ENCODE data around the gene ADCYAP1. TPM values are rescaled to one million over a fixed set of nuclear protein-coding genes. Genes with fewer than 3 reads are reported as not detected.

ADCYAP1 gene
- total RNA-seq, 1 experiment from 2014 or later = not detected

GRCh38 chr18:916562-916961 is 11.9 kb downstream of the ADCYAP1 start:
- no peak overlapping the region for H3K4ac ChIP-seq (ENCODE audit: low read depth, low read length)
- peaks cover 82% of the 10 kb centered on the region for H3K27me3 Mint-ChIP-seq (ENCODE audit: low read depth)
- no peak overlapping the region for H3K9ac ChIP-seq (ENCODE audit: extremely low read depth, insufficient read length, low read length)
- no peaks in the 10 kb centered on the region; a peak in 1 of 5 replicates for H3K9me3 Mint-ChIP-seq
- H4K5ac ChIP-seq (ENCODE audit: insufficient read length, low read depth, low read length) = no peak overlapping the region
- no peak overlapping the region for H3K4me2 ChIP-seq (ENCODE audit: insufficient read depth, insufficient read length, low read length)
- no peak overlapping the region for H3K27ac ChIP-seq (ENCODE audit: insufficient read length, low read depth, low read length)
- H3T11ph ChIP-seq (ENCODE audit: low read length) = no peak overlapping the region
- no peak overlapping the region for H2BK20ac ChIP-seq (ENCODE audit: low read depth, low read length, poor library complexity, severe bottlenecking)
- no CpG with 5 or more reads among the region's 1 CpG for WGBS (ENCODE audit: extremely low coverage, insufficient read length, low lambda C conversion rate)
- H3K27me3 ChIP-seq (ENCODE audit: insufficient read depth, low read length) = peaks cover 2% of the 10 kb centered on the region; the same call in 1 of the 2 replicates
- no peak overlapping the region for H2BK120ac ChIP-seq (ENCODE audit: low read depth, low read length, poor library complexity, severe bottlenecking)
- H2AFZ ChIP-seq (ENCODE audit: low read length) = no peak overlapping the region
- H3K23me2 ChIP-seq (ENCODE audit: insufficient read length, low read depth, low read length, poor library complexity, severe bottlenecking) = no peaks in the 10 kb centered on the region
- H3K23ac ChIP-seq (ENCODE audit: insufficient read length, low read depth, low read length) = no peak overlapping the region
- no peak overlapping the region for H4K91ac ChIP-seq (ENCODE audit: insufficient read length, low read depth, low read length)
- no peak overlapping the region for H2BK12ac ChIP-seq (ENCODE audit: insufficient read length, low read depth, low read length)
- TF ChIP-seq CTCF (conservative IDR thresholded peaks at IDR 0.05) = no peak
- H3K36me3 Mint-ChIP-seq (ENCODE audit: insufficient read depth in 1 of 3, low read depth in 3 of 3) = no peaks in the 10 kb centered on the region
- peaks cover 0 to under 1% of the 10 kb centered on the region in 2 experiments; a peak in 1 of 4 replicates for H3K4me1 Mint-ChIP-seq
- H2AK5ac ChIP-seq (ENCODE audit: insufficient read length, low read length) = no peak overlapping the region
- H3K4me1 ChIP-seq (ENCODE audit: insufficient read depth, low read length) = no peaks in the 10 kb centered on the region
- DNase-seq = no peak
- H3K9me3 ChIP-seq (ENCODE audit: control insufficient read depth, low read depth, low read length) = no peaks in the 10 kb centered on the region
- H2BK5ac ChIP-seq (ENCODE audit: insufficient read length, low read length) = no peak overlapping the region
- H3K4me3 Mint-ChIP-seq = no peak overlapping the region
- no peak overlapping the region for H3K27ac Mint-ChIP-seq
- no peak overlapping the region for H3K56ac ChIP-seq (ENCODE audit: insufficient read length, low read depth, low read length)
- no peaks in the 10 kb centered on the region for H3K79me2 ChIP-seq (ENCODE audit: insufficient read depth, low read length)
- no peak overlapping the region for H4K8ac ChIP-seq (replicated peaks; ENCODE audit: insufficient read length, low read depth, low read length)
- H4K20me1 ChIP-seq (ENCODE audit: control insufficient read depth, insufficient read depth, insufficient read length) = no peaks in the 10 kb centered on the region
- H3K79me1 ChIP-seq (ENCODE audit: insufficient read depth, low read depth, low read length, poor library complexity, severe bottlenecking) = no peaks in the 10 kb centered on the region
- H2BK15ac ChIP-seq (ENCODE audit: low read depth, low read length) = no peak overlapping the region
- no peak overlapping the region for H3K14ac ChIP-seq (ENCODE audit: insufficient read depth, low read length)
- no peak overlapping the region for H3K18ac ChIP-seq (ENCODE audit: insufficient read length, low read depth, low read length)
